ENCODE data around the gene SLC25A24.
"Not testable (repeated sequence)": the region's sequence is repeated elsewhere in the genome, so short reads cannot be mapped to it uniquely, and the experiment has no call there.

SLC25A24 gene

DNA sequence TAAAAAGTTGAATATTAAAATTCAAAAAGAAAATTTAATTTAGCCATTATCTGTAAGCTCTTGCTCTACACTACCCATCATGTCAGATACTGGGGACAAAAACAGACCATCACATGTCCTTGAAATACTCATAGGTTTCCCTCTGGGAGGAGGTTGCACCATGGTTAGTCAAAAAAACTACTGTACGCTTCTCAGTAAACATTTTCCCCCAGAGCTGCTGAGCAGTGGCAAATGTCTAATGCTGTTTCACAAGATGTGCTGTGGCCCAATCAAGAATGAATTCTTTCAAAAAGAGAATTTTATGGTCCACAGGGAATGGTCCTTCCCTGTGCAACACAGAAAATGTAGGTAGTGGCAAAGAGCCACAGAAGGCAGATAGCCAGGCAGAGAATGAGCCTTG lies 6.1 kb downstream of the SLC25A24 start:
- DNase-seq, result no peak

DNA sequence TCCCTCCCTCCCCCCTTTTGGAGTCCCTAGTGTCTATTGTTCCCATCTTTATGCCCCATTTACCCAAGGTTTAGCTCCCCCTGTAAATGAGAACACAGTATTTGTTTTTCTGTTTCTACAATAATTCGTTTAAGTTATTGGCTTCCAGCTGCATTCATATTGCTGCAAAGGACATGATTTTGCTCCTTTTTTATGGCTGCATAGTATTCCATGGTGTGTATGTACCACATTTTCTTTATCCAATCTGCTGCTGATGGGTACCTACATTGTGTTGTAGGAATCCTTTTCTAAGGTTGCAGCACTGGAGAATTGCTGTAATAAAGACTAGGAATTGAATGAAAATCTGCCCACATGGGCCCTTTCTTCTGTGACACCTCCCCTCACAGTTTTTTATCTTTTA lies 6.8 kb downstream of the SLC25A24 start:
- DNase-seq, result no peak

DNA sequence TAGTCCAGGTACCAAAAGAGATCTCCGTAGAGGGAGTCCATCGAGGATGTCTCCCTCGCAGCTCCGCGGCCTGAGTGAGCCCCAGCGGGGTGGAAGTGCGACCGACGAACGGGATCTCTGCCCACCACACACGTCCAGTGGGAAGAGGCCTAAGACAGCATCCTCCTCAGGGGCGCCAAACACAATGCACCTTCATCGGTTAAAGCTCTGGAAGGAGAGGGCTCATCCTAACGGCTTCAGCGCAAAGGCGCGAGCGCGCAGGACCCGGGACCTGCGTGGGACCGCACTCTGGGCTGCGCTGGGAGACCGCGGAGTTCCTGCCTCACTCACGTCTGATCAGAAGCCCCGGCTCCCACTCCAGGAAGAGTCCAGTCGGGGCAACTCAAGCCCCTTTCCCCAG lies 7.6 kb downstream of the SLC25A24 start:
- no peak for DNase-seq

DNA sequence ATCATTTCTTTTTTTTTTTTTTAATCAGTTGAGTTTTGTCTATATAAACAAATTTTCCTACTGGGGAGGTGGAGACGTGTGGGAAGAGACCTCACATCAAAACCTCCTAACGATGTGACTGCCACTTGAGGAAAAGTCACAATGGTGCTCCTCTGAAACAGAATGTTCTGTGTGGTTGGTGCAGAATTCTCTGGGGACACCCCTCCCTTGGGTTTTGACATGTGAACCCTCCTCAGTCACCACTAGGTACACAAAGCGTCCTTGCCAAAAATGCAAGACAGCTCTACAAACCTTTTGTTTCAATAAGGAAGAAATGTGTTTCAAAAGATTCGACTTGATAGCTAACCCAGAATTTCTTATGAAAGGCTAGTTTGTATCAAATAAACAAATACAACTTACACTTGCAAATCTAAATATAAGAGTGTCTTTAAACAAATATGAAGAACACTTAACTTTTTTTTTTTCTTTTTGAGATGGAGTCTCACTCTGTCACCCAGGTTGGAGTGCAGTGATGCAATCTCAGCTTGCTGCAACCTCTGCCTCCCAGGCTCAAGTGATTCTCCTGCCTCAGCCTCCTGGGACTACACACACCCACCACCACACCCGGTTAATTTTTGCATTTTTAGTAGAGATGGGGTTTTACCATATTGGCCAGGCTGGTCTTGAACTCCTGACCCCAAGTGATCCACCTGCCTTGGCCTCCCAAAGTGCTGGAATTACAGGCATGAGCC lies 9.3 kb downstream of the SLC25A24 start:
- no peak for DNase-seq

DNA sequence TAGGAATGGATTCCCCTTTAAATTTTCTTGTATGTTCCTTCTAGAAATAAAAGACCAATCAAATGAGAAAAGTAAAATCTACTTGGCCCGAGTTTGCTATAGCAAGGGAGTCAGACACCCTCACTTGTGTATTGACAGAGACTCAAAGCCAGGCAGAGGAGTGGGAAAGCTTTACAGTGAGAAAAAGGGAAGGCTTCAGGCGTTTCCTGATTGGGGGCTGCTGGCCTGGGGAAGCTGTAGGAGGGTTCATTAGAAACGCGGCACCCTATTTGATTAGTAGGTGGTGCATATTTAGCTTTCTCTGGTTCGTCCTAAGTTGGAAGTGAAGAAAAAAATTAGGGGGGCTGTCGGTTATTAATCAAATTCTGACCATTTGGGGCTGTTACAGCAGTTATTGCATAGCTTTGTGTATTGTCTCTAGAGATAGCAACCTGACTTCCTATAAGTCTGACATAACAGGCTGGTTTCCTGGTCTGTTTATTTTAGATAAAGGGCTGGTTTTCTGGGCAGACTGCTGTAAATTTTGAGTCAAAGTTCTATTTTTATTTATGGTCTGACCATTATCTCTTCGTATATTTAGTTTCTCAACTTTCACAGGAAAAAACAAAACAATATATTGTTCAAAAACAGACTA lies 10.0 kb downstream of the SLC25A24 start:
- no peak for DNase-seq

DNA sequence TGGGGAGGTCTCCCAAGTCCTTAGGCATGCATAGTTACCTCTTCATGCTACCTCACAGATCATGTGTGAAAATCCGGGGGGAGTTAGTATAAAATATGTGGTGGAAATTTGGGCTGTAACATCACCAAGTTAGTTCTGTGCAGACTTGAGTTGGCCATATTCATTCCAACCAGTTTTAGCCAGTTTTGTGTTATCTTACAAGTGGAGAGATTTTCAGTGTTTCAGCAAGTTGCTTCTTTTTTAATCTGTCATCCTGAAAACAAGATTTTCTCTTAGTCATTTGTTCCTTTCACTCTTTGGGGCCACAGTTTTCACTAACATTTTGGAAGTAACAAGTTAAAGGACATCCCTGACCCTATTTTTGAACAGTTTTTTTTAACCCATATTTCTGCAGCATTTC lies 11.3 kb downstream of the SLC25A24 start:
- DNase-seq, result no peak

DNA sequence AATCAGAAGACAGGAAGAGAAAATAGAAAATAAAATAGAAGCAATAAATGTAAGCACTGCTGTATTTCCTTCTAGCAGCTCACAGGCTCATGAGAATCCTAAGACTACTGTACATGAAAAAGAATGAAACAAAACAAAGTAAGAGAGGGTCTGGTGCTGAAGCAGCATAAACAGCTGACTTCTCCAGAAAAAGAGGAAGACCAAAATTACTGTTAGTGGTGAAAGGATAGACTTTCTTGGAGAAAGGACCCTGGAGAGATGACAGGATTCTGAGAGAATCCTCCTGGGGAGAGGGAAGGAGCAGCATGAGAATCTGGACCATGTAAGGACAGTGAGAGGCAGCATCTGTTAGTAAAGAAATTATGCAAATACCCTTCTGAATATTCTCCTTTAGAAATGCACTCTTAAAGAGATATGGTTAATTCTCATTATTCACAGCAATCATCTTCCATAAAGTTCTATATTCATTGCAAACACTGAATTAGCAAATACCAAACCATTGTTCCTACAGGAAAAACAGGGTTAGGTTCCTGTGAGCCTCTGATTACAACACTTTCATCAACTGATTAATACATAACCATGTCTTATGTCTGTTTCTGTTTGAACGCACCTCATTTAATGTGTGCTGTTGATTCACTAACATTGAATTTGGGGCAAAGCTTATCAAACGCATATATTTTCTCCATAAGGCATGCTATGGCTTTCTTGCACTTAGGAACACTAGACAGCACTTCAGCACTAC lies 17.0 kb downstream of the SLC25A24 start:
- no peak for DNase-seq

DNA sequence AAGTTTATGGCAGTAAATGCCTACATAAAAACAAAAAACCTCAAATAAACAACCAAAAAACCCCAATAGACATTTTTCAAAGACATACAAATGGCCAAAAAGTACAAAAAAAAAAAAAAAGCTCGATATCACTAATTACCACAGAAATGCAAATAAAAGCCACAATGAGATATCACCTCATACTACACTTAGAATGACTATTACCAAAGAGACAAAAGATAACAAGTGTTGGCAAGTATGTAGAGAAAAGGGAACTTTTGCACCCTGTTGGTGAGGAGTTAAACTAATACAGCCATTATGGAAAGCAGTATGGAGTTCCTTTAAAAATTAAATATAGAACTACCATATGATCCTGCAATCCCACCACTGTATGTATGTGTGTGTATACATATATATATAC lies 21.1 kb downstream of the SLC25A24 start:
- no peak for DNase-seq

DNA sequence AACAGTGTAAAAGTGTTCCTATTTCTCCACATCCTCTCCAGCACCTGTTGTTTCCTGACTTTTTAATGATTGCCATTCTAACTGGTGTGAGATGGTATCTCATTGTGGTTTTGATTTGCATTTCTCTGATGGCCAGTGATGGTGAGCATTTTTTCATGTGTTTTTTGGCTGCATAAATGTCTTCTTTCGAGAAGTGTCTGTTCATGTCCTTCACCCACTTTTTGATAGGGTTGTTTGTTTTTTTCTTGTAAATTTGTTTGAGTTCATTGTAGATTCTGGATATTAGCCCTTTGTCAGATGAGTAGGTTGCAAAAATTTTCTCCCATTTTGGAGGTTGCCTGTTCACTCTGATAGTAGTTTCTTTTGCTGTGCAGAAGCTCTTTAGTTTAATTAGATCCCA lies 37.7 kb downstream of the SLC25A24 start:
- not testable (repeated sequence) for DNase-seq

DNA sequence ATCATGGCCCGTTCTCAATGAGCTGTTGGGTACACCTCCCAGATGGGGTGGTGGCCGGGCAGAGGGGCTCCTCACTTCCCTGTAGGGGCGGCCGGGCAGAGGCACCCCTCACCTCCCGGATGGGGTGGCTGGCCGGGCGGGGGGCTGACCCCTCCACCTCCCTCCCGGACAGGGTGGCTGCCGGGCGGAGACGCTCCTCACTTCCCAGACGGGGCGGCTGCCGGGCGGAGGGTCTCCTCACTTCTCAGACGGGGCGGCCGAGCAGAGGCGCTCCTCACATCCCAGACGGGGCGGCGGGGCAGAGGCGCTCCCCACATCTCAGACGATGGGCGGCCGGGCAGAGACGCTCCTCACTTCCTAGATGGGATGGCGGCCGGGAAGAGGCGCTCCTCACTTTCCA lies 40.2 kb downstream of the SLC25A24 start:
- DNase-seq, result not testable (repeated sequence)

DNA sequence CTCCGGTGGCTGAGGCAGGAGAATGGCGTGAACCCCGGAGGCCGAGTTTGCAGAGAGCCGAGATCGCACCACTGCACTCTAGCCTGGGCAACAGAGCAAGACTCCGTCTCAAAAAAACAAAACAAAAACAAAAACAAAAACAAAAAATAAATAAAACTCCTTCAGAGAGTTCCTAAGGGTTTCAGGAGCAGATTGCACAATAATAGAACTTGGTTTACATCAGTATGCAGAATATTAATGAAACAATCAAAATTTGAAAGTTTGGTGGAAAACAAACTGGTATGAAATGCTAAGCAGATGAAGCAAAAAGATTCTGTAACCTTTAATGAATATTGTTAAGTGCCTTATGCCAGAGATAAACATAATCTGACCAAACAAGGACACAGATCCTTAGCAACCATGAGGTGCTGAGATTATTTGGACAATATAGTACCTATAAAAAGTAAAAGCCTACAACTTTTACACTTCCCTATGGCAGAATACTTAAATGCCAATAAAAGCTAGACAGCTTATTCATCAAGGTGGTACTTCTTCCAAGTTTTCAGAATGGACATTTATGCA lies 41.2 kb downstream of the SLC25A24 start:
- DNase-seq, result no peak

DNA sequence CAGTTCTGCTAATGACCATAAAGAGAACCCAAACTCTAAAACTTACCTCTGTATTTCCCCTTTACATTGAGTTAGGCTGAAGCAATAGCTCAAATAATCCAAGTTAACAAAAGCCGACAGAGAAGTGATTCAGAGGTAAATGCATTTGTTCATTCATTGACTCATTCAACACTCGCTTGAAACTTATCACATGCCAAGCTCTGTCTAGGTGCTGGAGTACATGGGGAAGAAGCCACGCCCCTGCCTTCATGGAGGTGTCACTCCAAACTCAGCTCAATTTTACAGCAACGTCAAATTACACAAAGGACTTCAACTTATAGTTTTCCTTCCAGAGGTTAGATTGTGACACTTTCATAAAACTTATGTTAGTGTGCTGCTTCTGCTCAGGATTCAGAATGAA lies 45.8 kb downstream of the SLC25A24 start:
- DNase-seq, result no peak

DNA sequence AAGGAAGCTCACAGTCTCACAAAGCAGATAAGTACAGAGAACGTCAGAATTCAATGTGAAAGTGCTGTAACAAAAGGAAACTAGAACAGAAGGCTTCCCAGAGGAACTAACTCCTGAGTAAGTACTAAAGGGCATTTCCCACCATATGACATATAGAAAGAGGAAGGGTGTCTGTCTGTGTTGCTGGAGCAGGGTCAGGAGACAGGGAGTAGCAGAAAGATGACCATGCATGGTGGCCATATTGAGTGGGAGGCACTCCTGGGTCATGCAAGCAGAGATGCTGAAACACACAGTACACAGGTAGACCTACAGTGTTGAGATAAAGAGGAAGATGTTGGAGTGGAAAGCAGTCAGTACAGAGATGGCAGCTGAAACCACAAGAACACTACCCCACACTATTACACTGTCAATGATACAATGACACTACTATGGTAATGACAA lies 47.3 kb downstream of the SLC25A24 start:
- DNase-seq, result no peak

DNA sequence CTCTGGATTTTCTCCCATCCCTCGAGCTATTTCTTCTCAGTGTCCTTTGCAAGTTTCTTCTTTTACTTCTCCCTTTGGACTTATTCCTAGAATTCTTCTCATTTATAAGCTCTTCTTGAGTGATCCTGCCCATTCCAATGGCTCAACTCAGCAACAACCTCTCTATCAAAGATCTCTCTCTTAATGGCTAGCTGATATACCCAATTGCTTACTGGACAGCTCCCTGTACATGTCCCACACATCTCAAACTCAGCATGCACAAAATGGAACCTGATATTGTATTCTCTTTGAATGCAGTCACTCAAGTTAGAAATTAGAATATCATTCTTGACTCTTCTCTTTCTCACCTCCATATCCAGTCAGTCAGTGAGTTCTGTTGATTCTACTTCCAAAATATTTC lies 48.6 kb downstream of the SLC25A24 start:
- DNase-seq, result no peak

DNA sequence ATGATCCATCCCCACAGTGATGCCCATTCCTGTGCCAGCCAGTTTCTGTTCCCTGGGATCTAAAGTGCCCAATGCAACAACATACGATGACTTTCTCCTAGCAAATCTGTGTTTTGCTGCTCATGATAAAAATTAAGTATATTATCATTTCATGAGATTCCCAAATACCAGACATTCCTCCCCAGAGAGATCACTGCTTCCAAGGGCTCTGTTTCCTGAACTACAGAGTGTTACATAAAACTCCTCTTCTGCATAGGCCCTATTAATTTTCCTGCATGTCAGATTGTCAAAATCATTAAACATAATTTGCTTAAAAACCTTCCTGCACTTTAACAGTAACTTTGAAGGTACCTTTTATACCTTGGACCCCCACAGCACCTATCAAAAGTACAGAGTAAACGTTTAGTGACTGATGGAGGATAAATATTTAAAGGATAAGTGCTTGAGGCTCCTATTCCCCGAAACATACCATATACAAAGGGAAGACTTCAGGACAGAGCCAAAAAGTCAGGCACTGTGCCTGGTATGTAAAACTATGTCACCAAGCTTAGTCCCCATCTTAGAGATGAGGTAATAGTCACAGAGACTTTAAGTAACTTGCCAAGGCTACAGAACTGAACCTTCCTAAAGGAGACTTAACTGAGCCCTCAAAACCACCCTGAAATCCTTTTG lies 50.2 kb downstream of the SLC25A24 start:
- DNase-seq, result no peak

DNA sequence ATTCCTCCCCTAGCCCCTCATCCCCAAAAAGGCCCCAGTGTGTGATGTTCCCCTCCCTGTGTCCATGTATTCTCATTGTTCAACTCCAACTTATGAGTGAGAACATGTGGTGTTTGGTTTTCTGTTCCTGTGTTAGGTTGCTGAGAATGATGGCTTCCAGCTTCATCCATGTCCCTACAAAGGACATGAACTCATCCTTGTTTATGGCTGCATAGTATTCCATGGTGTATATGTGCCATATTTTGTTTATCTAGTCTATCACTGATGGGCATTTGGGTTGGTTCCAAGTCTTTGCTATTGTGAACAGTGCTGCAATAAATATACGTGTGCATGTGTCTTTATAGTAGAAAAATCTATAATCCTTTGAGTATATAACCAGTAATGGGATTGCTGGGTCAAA lies 55.6 kb downstream of the SLC25A24 start:
- not testable (repeated sequence) for DNase-seq

DNA sequence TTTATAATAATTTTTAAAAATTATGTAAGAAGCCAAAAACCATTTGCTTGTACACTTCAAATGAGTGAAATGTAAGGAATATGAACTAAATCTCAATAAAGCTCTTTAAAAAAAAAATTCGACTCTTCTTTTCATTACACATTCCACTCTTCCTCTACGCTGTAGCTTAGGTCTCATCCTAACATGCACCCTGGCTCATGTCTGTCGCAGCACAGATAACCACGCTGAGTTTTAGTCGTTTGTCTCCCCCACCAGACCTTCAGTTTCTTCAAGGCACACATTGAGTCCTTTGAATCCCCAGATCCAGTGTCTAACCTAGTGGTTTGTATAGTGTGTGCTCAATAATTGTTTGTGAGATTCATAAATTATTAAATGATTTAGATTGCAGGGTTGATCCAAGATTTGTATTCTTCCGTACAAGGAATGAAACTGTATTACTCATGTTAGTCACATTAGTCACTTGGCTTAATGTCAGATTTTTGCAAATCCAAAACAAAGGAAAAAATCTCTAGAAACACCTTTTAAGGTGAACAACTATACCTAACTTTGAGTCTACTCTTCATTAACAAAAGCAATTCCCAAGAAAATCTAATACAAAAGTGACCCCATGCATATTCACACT lies 57.3 kb downstream of the SLC25A24 start:
- no peak for DNase-seq

DNA sequence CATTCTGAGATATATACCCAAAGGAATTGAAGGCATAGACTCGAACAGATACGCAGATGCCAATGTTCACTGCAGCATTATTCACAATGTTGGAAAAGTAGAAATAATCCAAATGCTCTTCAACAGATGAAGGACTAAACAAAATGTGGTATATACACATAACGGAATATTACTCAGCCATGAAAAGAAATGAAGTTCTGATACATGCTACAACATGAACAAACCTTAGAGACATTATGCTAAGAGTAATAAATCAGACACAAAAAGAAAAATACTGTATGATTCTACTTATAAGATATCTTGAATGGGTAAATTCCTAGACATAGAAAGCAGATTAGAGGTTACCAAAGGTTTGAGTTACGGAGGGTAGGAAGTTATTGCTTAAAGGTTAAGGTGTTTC lies 57.9 kb downstream of the SLC25A24 start:
- no peak for DNase-seq

DNA sequence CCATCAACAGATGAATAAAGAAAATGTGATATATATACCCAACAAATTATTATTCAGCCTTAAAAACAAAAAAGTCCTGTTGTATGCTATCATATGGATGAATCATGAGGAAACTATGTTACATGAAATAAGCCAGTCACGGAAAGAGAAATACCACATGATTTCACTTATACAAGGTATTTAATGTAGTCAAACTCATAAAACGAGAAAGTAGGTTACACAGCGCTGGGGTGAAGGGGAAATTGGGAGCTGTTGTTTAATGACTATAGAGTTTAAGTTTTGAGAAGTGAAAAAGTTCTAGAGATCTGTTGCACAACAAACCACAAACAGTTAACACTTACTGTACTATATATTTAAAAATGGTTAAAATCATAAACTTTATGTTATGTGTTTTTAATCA lies 58.5 kb downstream of the SLC25A24 start:
- DNase-seq, result no peak

DNA sequence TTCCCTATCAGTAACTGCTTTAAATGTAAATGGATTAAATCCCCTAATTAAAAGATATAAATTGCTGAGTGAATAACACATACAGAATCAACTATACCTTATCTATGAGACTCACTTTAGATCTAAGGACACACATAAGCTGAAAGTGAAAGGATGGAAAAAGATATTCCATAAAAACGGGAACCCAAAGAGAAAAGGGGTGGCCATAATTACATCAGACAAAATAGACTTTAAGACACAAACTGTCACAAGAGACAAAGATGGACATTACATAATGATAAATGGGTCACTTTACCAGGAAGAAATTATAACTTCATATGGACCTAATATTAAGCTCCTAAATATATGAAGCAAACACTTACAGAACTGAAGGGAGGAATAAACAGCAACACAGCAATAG lies 59.2 kb downstream of the SLC25A24 start:
- DNase-seq, result no peak

DNA sequence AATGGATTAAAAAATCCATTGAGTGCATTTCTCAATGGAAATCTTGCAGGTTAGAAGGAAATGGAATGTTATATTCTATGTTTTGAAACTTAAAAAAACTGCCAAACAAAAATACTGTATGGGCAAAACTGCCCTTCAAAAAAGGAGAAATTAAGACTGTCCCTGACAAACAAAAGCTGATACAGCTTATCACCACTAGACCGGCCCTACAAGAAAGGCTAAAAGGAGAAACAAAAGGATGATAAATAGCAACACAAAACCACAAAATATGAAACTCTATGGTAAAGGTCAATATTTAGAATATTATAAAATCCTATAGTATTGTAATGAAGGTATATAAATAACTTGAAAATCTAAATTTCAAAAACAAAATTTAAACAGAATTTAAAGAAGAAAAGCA lies 60.0 kb downstream of the SLC25A24 start:
- DNase-seq, result no peak

DNA sequence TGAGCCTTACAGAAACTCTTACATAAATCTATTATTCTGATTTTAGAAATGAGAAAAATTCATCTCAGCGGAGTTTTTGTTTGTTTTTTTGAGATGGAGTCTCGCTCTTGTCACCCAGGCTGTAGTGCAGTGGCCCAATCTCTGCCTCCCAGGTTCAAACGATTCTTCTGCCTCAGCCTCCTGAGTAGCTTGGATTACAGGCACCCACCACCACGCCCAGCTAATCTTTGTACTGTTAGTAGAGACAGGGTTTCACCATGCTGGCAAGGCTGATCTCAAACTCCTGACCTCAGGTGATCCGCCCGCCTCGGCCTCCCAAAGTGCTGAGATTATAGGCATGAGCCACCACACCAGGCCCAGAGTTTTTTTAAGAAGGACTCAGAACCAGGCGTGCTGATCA lies 60.6 kb downstream of the SLC25A24 start:
- not testable (repeated sequence) for DNase-seq

DNA sequence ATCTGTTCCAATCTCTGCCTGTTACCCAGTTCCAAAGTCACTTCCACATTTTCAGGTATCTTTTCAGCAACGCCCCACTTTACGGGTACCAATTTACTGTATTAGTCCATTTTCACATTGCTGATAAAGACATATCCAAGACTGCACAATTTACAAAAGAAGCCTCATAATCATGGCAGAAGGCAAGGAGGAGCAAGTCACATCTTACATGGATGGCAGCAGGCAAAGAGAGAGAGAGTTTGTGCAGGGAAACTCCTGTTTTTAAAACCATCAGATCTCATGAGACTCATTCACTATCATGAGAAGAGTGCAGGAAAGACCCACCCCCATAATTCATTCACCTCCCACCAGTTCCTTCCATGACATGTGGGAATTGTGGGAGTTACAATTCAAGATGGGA lies 67.0 kb downstream of the SLC25A24 start:
- DNase-seq, result not testable (repeated sequence)

Measured in activated CD8-positive, alpha-beta memory T cell treated with anti-CD3 and anti-CD28 coated beads, Interleukin-2, amount 50 U/mL, for 48 hours (primary cell).